ENCODE results near the gene TSHB.

- TF ChIP-seq CTCF (IDR thresholded peaks at IDR 0.05; ENCODE audit: low read depth, low read length) (no peak), EZH2phosphoT487 (IDR thresholded peaks at IDR 0.05; ENCODE audit: low read depth) (no peak)
Observed at GRCh38 chr1:115076384-115076915, 46.8 kb downstream of the TSHB start.
